HepG2 (cell line): ENCODE measurements around the gene CAD. TPM values are rescaled to one million over a fixed set of nuclear protein-coding genes. Genes with fewer than 3 reads are reported as not detected.

ENCODE experiments used
- ATAC-seq: fragments of 200-7000 bp; cut with Tn5 transposase; 3 replicates; pipeline ENCODE4 v1.9.1; 2020; ENCODE audit warnings: mild to moderate bottlenecking, moderate library complexity
- BruUV-seq: library from RNA; stranded (reverse); fragments of 400-500 nt; replicated peaks from 2 replicates; lab custom pipeline; 2021; lab: Mats Ljungman, UMichigan
- CTCF ChIA-PET: fragments of 300-600 bp; formaldehyde crosslinking; extraction: SDS; loops from one replicate; lab custom pipeline; 2021; ENCODE audit warnings: low total read pairs, inconsistent platforms, low intra/inter-chr PET ratio; lab: Yijun Ruan, JAX
- POLR2A ChIA-PET: fragments of 350-600 bp; sonication (Branson Sonifier 250); formaldehyde crosslinking; loops from one replicate; lab custom pipeline; 2020; ENCODE audit warnings: antibody characterized with exemption, inconsistent platforms; lab: Yijun Ruan, JAX
- DNase-seq: peaks from one replicate; pipeline ENCODE4 v3.0.0-alpha.2; 2015; ENCODE audit warnings: low spot score
- FAIRE-seq: peaks from 3 replicates; lab custom pipeline; 2011; peaks lifted over from hg19 to GRCh38; lab: Jason Lieb, UNC
- H2AFZ ChIP-seq: one replicate; pipeline ENCODE4 v1.6.1; 2011; ENCODE audit warnings: low read length, inconsistent platforms
- H3K27ac ChIP-seq: fragments of 300-600 bp; 3 replicates; pipeline ENCODE4 v1.8.0; 2011; ENCODE audit warnings: mixed run types, mild to moderate bottlenecking, mixed read lengths, low read length, inconsistent platforms; ENCODE audit not compliant: insufficient read depth; ENCODE audit errors: extremely low read length
- H3K27me3 ChIP-seq, 2 experiments: fragments of 200-600 bp in 1 of 2; 2 replicates in 1 of 2; 3 replicates in 1 of 2; pipeline versions ENCODE4 v1.6.0 to v1.8.0; 2011; ENCODE audit warnings: low read length in 2 of 2, mild to moderate bottlenecking in 2 of 2, moderate library complexity in 2 of 2, inconsistent platforms in 1 of 2; ENCODE audit not compliant: insufficient read depth in 2 of 2, control insufficient read depth in 1 of 2
- H3K36me3 ChIP-seq, 2 experiments: fragments of 200-600 bp in 1 of 2; replicated peaks in 1 of 2; 2 replicates in 1 of 2; 3 replicates in 1 of 2; pipeline versions ENCODE4 v1.5.1 to v1.8.0; 2011; ENCODE audit warnings: low read length in 2 of 2, inconsistent platforms in 1 of 2; ENCODE audit not compliant: insufficient read depth in 2 of 2, control insufficient read depth in 1 of 2
- H3K4me1 ChIP-seq: 2 replicates; pipeline ENCODE4 v1.5.1; 2012; ENCODE audit warnings: low read length, inconsistent platforms; ENCODE audit not compliant: insufficient read depth
- H3K4me2 ChIP-seq: 2 replicates; pipeline ENCODE4 v1.6.0; 2011; ENCODE audit warnings: low read depth, low read length, inconsistent platforms
- H3K4me3 ChIP-seq, 3 experiments: fragments of 200-600 bp in 1 of 3; sonication (generic), shearing (Covaris generic) in 1 of 3; replicated peaks in 1 of 3; 2 replicates each; pipeline ENCODE4 v1.5.1; 2011 to 2016; ENCODE audit warnings: low read length in 3 of 3, inconsistent platforms in 2 of 3, low read depth in 2 of 3, mild to moderate bottlenecking in 2 of 3, control low read depth in 1 of 3, mixed read lengths in 1 of 3; ENCODE audit not compliant: insufficient read depth in 1 of 3
- H3K79me2 ChIP-seq: one replicate; pipeline ENCODE4 v1.6.1; 2011; ENCODE audit warnings: low read length, inconsistent platforms; ENCODE audit not compliant: insufficient read depth
- H3K9ac ChIP-seq: 2 replicates; pipeline ENCODE4 v1.6.0; 2011; ENCODE audit warnings: mild to moderate bottlenecking, low read depth, low read length, inconsistent platforms; ENCODE audit not compliant: insufficient read depth
- H3K9me3 ChIP-seq: 2 replicates; pipeline ENCODE4 v1.5.1; 2012; ENCODE audit warnings: mild to moderate bottlenecking, low read length
- H4K20me1 ChIP-seq: 2 replicates; pipeline ENCODE4 v1.6.0; 2011; ENCODE audit warnings: inconsistent platforms, mild to moderate bottlenecking, low read length, moderate library complexity; ENCODE audit not compliant: insufficient read depth
- ARID2 ChIP-seq: sonication (generic); formaldehyde crosslinking; IDR thresholded peaks from 2 replicates; pipeline ENCODE4 v1.8.1; 2022; ENCODE audit warnings: mild to moderate bottlenecking, missing genetic modification reagents, borderline replicate concordance
- ARNT2 ChIP-seq: sonication (generic); formaldehyde crosslinking; IDR thresholded peaks from 2 replicates; pipeline ENCODE4 v1.8.0; 2022; ENCODE audit warnings: mild to moderate bottlenecking, low read depth, missing genetic modification reagents, moderate library complexity
- BORCS8-MEF2B ChIP-seq: sonication (generic); formaldehyde crosslinking; IDR thresholded peaks from 2 replicates; pipeline ENCODE4 v1.8.0; 2022; ENCODE audit warnings: mild to moderate bottlenecking, missing genetic modification reagents
- HOXA5 ChIP-seq: sonication (generic); formaldehyde crosslinking; IDR thresholded peaks from 2 replicates; pipeline ENCODE4 v1.4.0; 2020; ENCODE audit warnings: missing genetic modification reagents
- MIER2 ChIP-seq: IDR thresholded peaks from 2 replicates; pipeline ENCODE4 v1.6.1; 2016; ENCODE audit warnings: missing biosample characterization, missing genetic modification reagents
- RARG ChIP-seq: sonication (generic); formaldehyde crosslinking; IDR thresholded peaks from 2 replicates; pipeline ENCODE4 v1.4.0; 2020; ENCODE audit warnings: low read depth, mild to moderate bottlenecking, missing genetic modification reagents
- SALL2 ChIP-seq: sonication (generic); formaldehyde crosslinking; IDR thresholded peaks from 2 replicates; pipeline ENCODE4 v1.8.1; 2023; ENCODE audit warnings: mild to moderate bottlenecking, missing genetic modification reagents, inconsistent platforms
- ZFP36L1 ChIP-seq: sonication (generic); formaldehyde crosslinking; IDR thresholded peaks from 2 replicates; pipeline ENCODE4 v1.8.0; 2022; ENCODE audit warnings: mild to moderate bottlenecking, missing genetic modification reagents, moderate library complexity
- ZMYM4 ChIP-seq: sonication (generic); formaldehyde crosslinking; IDR thresholded peaks from 2 replicates; pipeline ENCODE4 v1.8.1; 2023; ENCODE audit warnings: mild to moderate bottlenecking, missing genetic modification reagents
- ZNF460 ChIP-seq: sonication (generic); formaldehyde crosslinking; IDR thresholded peaks from 2 replicates; pipeline ENCODE4 v1.5.1; 2020; ENCODE audit warnings: missing genetic modification reagents, mild to moderate bottlenecking, borderline replicate concordance
- ZNF652 ChIP-seq: IDR thresholded peaks from 2 replicates; pipeline ENCODE4 v1.6.1; 2016; ENCODE audit warnings: low read depth, borderline replicate concordance
- WGBS: methylation state at CpG from one replicate; pipeline ENCODE4 v1.1.6; 2017; ENCODE audit warnings: low lambda C conversion rate; 5-methylcytosine and 5-hydroxymethylcytosine counted together
- in situ Hi-C: cut with HindIII; loops from 2 replicates; pipeline ENCODE4 v1.10.0; 2017; ENCODE audit warnings: low pct_unique_long_range_greater_than_20kb; ENCODE audit not compliant: extremely low pct_ligation_motif_present
- intact Hi-C: fragments of 100-400 bp; cut with micrococcal nuclease; formaldehyde crosslinking; loops from one replicate; pipeline ENCODE4 v1.10.0; 2022; ENCODE audit not compliant: unreplicated experiment
- polyA plus RNA-seq, 8 experiments: library from polyadenylated mRNA; depleted of rRNA in 3 of 8; stranded (reverse) in 7 of 8; unstranded in 1 of 8; fragments of >200 nt; fragmentation: Illumina TruSeq in 4 of 8; extraction: Trizol in 4 of 8; gene quantifications; 2 replicates each; pipeline versions ENCODE4 v1.2.1 to v1.2.3, GENCODE V29; 2011 to 2016; ENCODE audit warnings: low read depth in 4 of 8, missing spikeins in 1 of 8, mixed read lengths in 1 of 8; ENCODE audit not compliant: insufficient read depth in 1 of 8
- total RNA-seq, 5 experiments: library from RNA; depleted of rRNA; stranded (reverse); fragments of >200 nt; fragmentation: Illumina TruSeq; extraction: Trizol; gene quantifications; 2 replicates each; pipeline ENCODE4 v1.2.3, GENCODE V29; 2016; ENCODE audit warnings: low read depth in 1 of 5
- TF ChIP-seq, protein P1 (sequence below): sonication (generic); formaldehyde crosslinking; IDR thresholded peaks from 2 replicates; pipeline ENCODE4 v1.8.1; 2023; ENCODE audit warnings: missing genetic modification reagents, mild to moderate bottlenecking, borderline replicate concordance
- TF ChIP-seq, protein P2 (sequence below): sonication (generic); formaldehyde crosslinking; IDR thresholded peaks from 2 replicates; pipeline ENCODE4 v1.5.1; 2020; ENCODE audit warnings: mild to moderate bottlenecking, moderate library complexity, missing genetic modification reagents

The CAD gene
- total and polyA plus RNA-seq, 2 of the 13 experiments (the other 11 are each of a cell fraction or from before 2014, with no cell fraction given), result 21.7 to 37.0 TPM

DNA sequence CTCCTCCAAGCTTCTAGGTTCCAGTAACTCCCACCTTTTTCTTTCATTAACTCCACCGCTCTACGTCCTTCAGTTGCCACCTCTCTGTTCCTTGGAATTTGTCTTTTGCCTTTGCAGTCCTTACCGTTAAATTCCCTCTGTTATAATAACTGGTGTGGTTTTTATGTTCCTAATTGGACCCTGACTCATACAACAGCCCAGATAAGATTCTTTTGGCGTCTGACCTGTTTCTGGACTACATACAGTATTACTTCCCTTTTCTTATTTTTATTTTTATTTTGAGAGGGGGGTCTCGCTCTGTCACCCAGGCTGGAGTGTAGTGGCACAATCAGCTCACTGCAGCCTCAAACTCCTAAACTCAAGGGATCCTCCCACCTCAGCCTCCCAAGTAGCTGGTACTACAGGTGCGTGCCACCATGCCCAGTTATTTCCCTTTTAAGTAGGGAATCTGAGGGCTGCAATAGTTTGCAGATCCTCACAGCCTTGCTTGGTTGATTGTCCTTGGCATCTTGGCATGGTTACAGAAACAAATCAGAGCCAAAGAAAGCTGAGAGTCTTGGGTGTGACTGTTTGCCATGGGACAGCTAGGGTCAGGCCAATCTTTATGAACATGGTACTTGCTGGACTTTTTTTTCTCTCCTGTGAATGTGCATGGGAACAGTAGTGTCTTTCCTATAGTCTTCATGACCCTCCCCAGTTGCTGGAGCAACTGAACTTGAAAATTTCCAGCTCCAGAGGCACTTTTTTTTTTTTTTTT, 46.4 kb upstream of the CAD start:
- DNase-seq, result no peak
- no peak overlapping the region for H3K4me3 ChIP-seq
- WGBS, result 98% methylated on average over 6 of the region's 6 CpGs
- BruUV-seq, result no TSS peak
- intact Hi-C loops, result loop anchor here (1.0 to 2.0 kb wide), 2 partner anchors 18 to 21 kb away; no protein-coding TSS in a partner anchor
- H4K20me1 ChIP-seq, result no peaks in the 10 kb centered on the region
- H2AFZ ChIP-seq, result no peak overlapping the region
- no peaks in the 10 kb centered on the region for H3K9me3 ChIP-seq
- H3K27ac ChIP-seq, result peak overlapping the region; percentile 71
- TF ChIP-seq ARID2 (CRISPR knock-in tag), result no peak
- no peak for TF ChIP-seq ZNF652 (CRISPR knock-in tag)
- no peak for TF ChIP-seq SALL2
- TF ChIP-seq, protein P1, sequence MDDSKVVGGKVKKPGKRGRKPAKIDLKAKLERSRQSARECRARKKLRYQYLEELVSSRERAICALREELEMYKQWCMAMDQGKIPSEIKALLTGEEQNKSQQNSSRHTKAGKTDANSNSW (CRISPR knock-in tag), result no peak
- TF ChIP-seq, protein P2, sequence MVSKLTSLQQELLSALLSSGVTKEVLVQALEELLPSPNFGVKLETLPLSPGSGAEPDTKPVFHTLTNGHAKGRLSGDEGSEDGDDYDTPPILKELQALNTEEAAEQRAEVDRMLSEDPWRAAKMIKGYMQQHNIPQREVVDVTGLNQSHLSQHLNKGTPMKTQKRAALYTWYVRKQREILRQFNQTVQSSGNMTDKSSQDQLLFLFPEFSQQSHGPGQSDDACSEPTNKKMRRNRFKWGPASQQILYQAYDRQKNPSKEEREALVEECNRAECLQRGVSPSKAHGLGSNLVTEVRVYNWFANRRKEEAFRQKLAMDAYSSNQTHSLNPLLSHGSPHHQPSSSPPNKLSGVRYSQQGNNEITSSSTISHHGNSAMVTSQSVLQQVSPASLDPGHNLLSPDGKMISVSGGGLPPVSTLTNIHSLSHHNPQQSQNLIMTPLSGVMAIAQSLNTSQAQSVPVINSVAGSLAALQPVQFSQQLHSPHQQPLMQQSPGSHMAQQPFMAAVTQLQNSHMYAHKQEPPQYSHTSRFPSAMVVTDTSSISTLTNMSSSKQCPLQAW (CRISPR knock-in tag), result no peak
- no peak for TF ChIP-seq MIER2 (CRISPR knock-in tag)
- no peak for TF ChIP-seq ZMYM4
- TF ChIP-seq HOXA5 (CRISPR knock-in tag), result 0 out of 2 replicates have a peak, but pooled peaks have one; percentile 9
- no peak for TF ChIP-seq ARNT2 (CRISPR knock-in tag)
- TF ChIP-seq RARG, result peak; percentile 2; the same call in 1 of the 2 replicates
- 0 out of 2 replicates have a peak, but pooled peaks have one; percentile 11 for TF ChIP-seq BORCS8-MEF2B (CRISPR knock-in tag)
- TF ChIP-seq ZNF460 (CRISPR knock-in tag), result peak; percentile 72; the same call in 1 of the 2 replicates
- no peak for TF ChIP-seq ZFP36L1
- ChIA-PET POLR2A (interaction anchor here (1.4 to 1.8 kb wide), 3 partner anchors 7 to 77 kb away, joined by 4 to 6 read pairs (median 4); no protein-coding TSS in a partner anchor), CTCF (interaction anchor here (0.8 kb wide), 1 partner anchor 21 kb away, joined by 5 read pairs; no protein-coding TSS in a partner anchor)
- no peaks in the 10 kb centered on the region for H3K79me2 ChIP-seq
- FAIRE-seq, result no peak
- no peaks in the 10 kb centered on the region; a peak in 1 of 5 replicates for H3K36me3 ChIP-seq
- in situ Hi-C loops, result no loop called here
- H3K4me2 ChIP-seq, result no peak overlapping the region
- no peaks in the 10 kb centered on the region for H3K27me3 ChIP-seq
- H3K9ac ChIP-seq, result peak overlapping the region; percentile 37
- H3K4me1 ChIP-seq, result peaks cover 79% of the 10 kb centered on the region
- no peak for ATAC-seq
